ENCODE data around the gene CPEB4. TPM values are rescaled to one million over a fixed set of nuclear protein-coding genes. Genes with fewer than 3 reads are reported as not detected.

Gene CPEB4
- total and polyA plus RNA-seq, 2 of the 8 experiments (the other 6 are each of a cell fraction or from before 2014, with no cell fraction given) = 8.4 to 13.4 TPM

- Histone ChIP-seq H4K20me1 (replicated peaks in 1 of 2; ENCODE audit: control insufficient read depth in 1 of 2, insufficient read depth in 2 of 2, low read length in 2 of 2) (no peaks in the 10 kb centered on the region), H3K79me1 (ENCODE audit: low read depth, low read length) (no peaks in the 10 kb centered on the region), H3K23ac (ENCODE audit: insufficient read length) (no peak overlapping the region), H3K18ac (ENCODE audit: extremely low read depth, low read length) (peak overlapping the region; percentile 75; the same call in 1 of the 2 replicates), H4K91ac (replicated peaks; ENCODE audit: insufficient read length, low read length) (no peak overlapping the region), H3K79me2 (ENCODE audit: control insufficient read depth in 1 of 2, insufficient read depth in 2 of 2, low read length in 2 of 2) (no peaks in the 10 kb centered on the region), H2BK12ac (ENCODE audit: low read depth, low read length) (peak overlapping the region; percentile 95), H3K4ac (replicated peaks; ENCODE audit: insufficient read length, low read depth, low read length) (peak overlapping the region; percentile 57), H3K27ac (ENCODE audit: low read depth, low read length) (no peak overlapping the region), H3K4me3 (ENCODE audit: extremely low read depth in 1 of 4, insufficient read depth in 2 of 4, low read depth in 3 of 4, low read length in 4 of 4) (no peak overlapping the region), H2AFZ (ENCODE audit: low read length) (peak overlapping the region; percentile 77), H2BK15ac (ENCODE audit: low read length) (no peak overlapping the region), H4K5ac (ENCODE audit: insufficient read length, low read depth, low read length) (no peak overlapping the region), H3K9me3 (ENCODE audit: insufficient read depth in 2 of 2, low read depth in 1 of 2, low read length in 1 of 2) (peaks cover 0 to 8% of the 10 kb centered on the region in 2 experiments; a peak in 2 of 4 replicates), H2BK20ac (ENCODE audit: low read length) (peak overlapping the region; percentile 93; the same call in 1 of the 2 replicates), H4K8ac (ENCODE audit: extremely low read depth, insufficient read depth, low read length) (no peak overlapping the region), H3K9ac (replicated peaks in 1 of 4; ENCODE audit: extremely low read depth in 1 of 4, low read depth in 3 of 4, low read length in 3 of 4) (no peak overlapping the region), H3K14ac (ENCODE audit: insufficient read length) (no peak overlapping the region), H3K4me1 (replicated peaks in 1 of 4; ENCODE audit: control insufficient read depth in 3 of 4, insufficient read depth in 4 of 4, low read length in 3 of 4) (peaks cover 4 to 8% (median 5%) of the 10 kb centered on the region in 4 experiments; a peak in 4 of 7 replicates), H3K27me3 (replicated peaks in 1 of 4; ENCODE audit: control insufficient read depth in 3 of 4, extremely low read depth in 1 of 4, insufficient read depth in 3 of 4, low read length in 3 of 4) (no peaks in the 10 kb centered on the region), H2AK5ac (ENCODE audit: low read depth, low read length) (peak overlapping the region; percentile 65; the same call in 1 of the 2 replicates), H2BK5ac (ENCODE audit: low read depth, low read length) (peak overlapping the region; percentile 66; the same call in 1 of the 2 replicates), H3K23me2 (ENCODE audit: low read depth, low read length) (no peaks in the 10 kb centered on the region; the same call in 1 of the 2 replicates), H3K4me2 (ENCODE audit: insufficient read depth in 1 of 2, low read depth in 2 of 2, low read length in 2 of 2) (peak overlapping the region in 1 of 2 experiments; percentile 39; a peak in 1 of 4 replicates), H3K36me3 (ENCODE audit: control insufficient read depth in 2 of 4, insufficient read depth in 4 of 4, low read length in 3 of 4) (no peaks in the 10 kb centered on the region), H2BK120ac (replicated peaks; ENCODE audit: low read depth, low read length) (peak overlapping the region; percentile 38), H3K56ac (replicated peaks; ENCODE audit: insufficient read length, low read depth, low read length) (no peak overlapping the region)
- WGBS, 2 experiments (ENCODE audit: extremely low coverage in 1 of 2, insufficient coverage in 1 of 2, insufficient read length in 1 of 2, insufficient replicate concordance in 2 of 2, low coverage in 1 of 2, low lambda C conversion rate in 2 of 2, missing lambda C conversion rate in 1 of 2) = 65% methylated on average over 5 of the region's 5 CpGs; no CpG with 5 or more reads in 1 of the 2 experiments
- POLR2A ChIA-PET (ENCODE audit: partially characterized antibody) = interaction anchor here (1.0 to 1.9 kb wide), 3 partner anchors 18 to 653 kb away, joined by 3 to 6 read pairs (median 5); partner anchors contain the start of gene STC2
- peak; percentile 40 for TF ChIP-seq ASH2L (IDR thresholded peaks at IDR 0.05; ENCODE audit: low read length)
- no peak for TF ChIP-seq NRF1 (IDR thresholded peaks at IDR 0.05; ENCODE audit: low read depth, low read length)
- DNase-seq (ENCODE audit: low read depth in 1 of 2, low spot score in 2 of 2) (no peak), FAIRE-seq (no peak)
- CTCF ChIA-PET (ENCODE audit: partially characterized antibody) = interaction anchor here (0.5 to 5.3 kb wide), 17 partner anchors 8 to 600 kb away, joined by 3 to 35 read pairs (median 3); no protein-coding TSS in a partner anchor
Observed at GRCh38 chr5:173981185-173981761, 93.1 kb downstream of the CPEB4 start.

Data from H1 (cell line).